Sciatic nerve (tissue), 2 donors: Measurements from ENCODE around the gene TIMP3. TPM values are rescaled to one million over a fixed set of nuclear protein-coding genes. Genes with fewer than 3 reads are reported as not detected.

Source experiments
- ATAC-seq: fragments of 200-7000 bp; cut with Tn5 transposase; one replicate; pipeline ENCODE4 v1.9.1; 2020; ENCODE audit warnings: mild to moderate bottlenecking, moderate library complexity
- DNase-seq: peaks from one replicate; pipeline ENCODE4 v3.0.0-alpha.2; 2020; ENCODE audit warnings: low spot score
- intact Hi-C: fragments of 100-400 bp; cut with DNase I; formaldehyde crosslinking; loops from one replicate; pipeline ENCODE4 v1.14.2; 2022
- total RNA-seq: library from RNA; stranded (reverse); fragmentation: NEBNext Ultra II Directional; extraction: Animal tissue kit (Norgen Biotek cat#: 25700); gene quantifications from one replicate; pipeline ENCODE4 v1.2.1, GENCODE V29; 2021
- donor health status: DM: no; HTN: no; CAD: no.
- donor health status: DM: no; HTN: no; CAD: no.

The TIMP3 gene
- total RNA-seq, 1 donor from 2014 or later, result 560 TPM

DNA sequence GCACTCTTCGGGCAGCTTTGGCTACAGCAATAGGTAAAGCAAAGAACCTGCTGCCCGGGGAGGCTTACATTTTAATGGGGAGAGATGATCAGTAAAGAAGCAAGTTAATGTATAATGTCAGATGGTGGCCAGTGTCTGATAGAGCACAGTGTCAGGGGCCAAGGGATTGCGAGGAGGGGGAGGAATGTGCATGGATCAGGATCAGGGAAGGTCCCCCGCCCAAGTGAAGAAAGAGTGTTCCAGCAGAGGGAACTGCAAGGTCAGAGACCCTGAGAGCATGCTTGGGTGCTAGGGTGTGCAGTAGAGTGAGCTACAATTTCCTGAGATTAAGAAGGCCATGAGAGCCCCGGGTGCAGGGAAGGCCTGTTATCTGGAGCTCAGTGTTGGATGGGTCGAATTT is 39.7 kb downstream of the TIMP3 start:
- no peak for DNase-seq
- intact Hi-C loops, result no loop called here
- no peak for ATAC-seq

DNA sequence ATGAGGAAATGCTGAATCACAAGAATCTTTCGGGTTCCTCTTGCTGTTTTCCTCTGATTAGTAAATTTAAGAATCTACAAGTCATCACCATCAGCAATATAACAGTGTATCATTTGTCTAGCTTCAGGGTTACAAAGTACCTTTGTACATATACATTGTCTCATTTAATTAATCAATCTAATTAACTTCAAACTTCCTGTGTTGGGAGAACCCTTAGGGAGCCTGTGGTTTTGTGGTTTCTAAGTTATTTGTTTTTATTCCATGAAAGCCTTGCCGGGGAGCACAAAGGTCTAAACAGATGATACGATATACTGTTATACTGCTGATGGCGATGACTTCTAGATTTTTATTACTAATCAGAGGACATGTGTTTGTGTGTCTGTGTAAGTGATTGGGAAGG is 41.0 kb downstream of the TIMP3 start:
- no peak for ATAC-seq
- no peak for DNase-seq
- intact Hi-C loops, result no loop called here

GRCh38 chr22:32843300-32843699 is 41.8 kb downstream of the TIMP3 start:
- intact Hi-C loops, result no loop called here
- ATAC-seq (no peak), DNase-seq (no peak)

DNA sequence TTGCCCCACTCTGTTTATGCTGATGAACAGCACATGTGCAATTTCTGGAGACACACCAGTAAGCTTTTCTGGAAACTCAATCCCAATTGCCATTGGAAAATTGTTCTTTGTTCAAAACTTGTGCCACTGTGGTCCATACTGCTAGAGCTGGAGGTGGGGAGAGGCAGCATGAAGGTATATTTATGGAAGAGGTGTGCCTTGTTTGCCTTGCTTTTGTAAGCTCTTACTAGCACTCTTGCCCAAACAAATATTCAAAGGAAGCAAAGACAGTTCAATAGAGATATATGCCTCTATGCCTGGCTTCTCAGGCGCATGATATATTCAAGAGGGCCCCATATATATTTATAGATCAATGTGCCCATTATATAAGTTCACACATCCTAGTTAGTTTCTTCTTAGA is 42.7 kb downstream of the TIMP3 start:
- ATAC-seq (no peak), DNase-seq (no peak)
- intact Hi-C loops, result no loop called here

DNA sequence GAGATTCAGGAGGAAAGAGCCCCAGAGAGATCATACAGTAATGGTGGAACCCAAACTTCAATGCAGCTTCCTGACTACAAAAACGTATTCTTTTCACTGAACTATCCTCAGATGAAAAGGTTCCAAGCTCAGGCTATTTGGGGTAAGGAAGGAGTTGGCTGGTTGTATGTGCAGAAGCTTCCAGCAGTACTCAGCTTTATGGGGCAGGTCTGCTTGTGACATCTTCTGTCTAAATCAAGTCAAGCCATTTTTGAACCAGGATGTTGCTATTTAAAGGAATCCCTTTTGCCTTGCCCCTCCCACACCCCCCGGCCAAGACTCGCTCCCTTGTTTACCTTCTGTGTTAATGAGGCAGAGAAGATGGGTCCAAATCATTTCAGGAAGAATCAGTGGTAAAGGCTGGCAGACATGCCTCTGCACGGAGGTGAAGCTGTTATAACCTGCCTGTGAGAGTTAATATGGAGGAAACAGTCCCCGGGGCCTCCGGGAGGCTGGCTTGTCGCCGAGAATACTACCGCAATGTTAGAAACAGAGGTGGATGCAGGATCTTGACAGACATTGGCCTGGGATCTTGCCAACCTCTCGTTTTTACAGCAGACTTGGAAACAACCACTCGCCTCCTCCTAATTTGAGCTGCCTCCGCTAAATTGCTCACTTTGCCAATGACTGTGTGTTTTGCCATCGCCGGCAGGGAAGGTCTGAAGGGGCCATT is 45.4 kb downstream of the TIMP3 start:
- intact Hi-C loops, result no loop called here
- no peak for DNase-seq
- ATAC-seq, result no peak

DNA sequence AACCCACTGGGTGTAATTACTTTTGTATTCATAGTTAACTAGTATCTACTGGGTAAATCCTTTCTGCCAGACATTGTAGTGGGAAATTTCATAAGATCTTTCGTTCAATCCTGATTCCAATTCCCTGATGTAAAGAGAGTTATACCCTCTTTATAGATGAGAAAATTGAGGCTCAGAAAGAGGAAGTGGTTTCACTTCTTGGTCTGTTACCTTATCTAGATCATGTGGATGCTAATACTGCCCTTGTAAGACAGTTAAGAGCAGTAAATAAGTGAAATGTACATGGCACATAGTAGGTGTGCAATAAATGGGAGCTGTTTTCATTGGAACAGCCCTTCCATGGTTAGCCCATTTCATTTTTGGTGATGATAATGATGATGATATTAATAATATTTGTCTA is 46.7 kb downstream of the TIMP3 start:
- intact Hi-C loops, result no loop called here
- DNase-seq, result no peak
- no peak for ATAC-seq

DNA sequence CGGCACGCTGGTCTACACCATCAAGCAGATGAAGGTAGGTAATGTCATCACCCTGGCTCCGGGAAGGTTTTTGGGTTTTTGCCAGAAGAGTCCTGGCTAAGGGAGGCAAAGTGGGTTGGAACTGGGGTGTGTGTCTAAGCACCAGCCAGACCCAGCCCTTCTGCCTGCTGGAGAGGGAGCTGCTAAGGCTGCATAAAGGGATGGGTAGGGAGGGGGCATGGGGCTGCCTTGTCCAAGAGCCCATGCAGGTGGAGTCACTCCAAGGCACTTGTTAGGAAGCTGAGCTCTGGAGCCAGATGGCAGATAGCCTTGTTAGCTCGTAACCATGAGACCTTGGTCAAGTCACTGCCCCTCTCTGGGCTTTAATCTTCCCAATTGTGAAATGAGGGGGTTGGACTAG is 48.0 kb downstream of the TIMP3 start:
- intact Hi-C loops, result no loop called here
- no peak for ATAC-seq
- no peak for DNase-seq

DNA sequence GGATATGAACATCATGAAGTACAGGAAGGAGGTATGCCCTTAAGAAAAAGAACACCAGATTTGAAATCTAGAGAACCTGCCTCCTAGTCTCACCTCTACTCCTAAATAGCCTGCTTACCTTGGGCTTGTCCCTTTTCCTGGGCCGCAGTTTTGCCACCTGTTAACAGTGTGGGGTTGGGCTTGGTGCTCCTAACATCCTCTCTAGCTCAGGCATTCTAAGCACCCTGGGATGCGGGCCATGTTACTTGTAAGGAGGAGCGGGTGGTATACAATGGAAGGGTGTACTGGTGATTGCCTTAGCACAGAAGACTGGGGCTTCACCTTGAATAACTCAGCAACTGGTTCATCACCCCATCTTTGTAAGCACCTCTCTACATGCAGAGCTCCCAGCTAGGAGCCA is 48.7 kb downstream of the TIMP3 start:
- no peak for ATAC-seq
- no peak for DNase-seq
- intact Hi-C loops, result no loop called here

DNA sequence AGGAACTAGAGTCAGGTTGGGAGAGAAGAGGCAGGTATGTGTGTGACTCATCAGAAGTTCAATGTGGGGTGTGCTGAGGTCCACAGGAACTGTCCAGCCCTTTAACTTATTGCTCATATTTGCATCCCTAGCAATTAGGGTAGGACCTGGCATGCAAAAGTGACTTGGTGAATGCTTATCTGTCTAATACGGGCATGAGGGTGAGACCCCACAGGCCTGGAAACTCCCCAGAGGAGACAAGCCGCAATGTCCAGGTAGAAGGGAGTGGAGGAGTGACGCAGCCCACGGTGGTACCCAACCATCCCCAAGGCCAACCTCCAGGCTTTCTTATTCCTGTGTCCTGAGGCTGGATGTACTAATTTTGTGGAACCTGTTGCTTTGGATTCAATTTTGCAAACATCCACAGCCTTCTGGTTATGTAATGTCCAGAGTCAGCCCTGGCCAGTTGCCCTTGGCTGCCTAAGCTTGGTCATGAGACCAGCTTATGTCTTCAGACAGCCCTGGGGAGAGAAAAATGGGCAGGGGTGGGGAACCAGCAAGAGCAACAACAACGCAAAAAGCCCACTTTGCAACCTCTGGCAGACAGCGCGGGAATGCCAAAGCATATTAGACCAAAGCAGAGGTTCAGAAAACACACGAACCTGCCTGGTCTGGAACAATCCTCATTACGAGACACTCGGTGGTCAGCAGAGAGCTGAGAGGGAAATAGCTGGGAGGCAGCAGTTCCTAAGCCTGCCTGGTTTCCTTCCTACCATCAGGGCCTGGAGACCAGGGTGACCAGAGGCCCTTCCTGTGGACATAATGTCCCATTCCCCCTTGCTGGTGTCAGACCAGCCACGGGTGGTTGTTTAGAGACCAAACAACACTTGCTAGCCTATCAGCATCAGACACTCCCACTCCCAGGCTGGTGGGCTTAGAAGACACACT is 49.3 kb downstream of the TIMP3 start:
- peak; percentile 89 for ATAC-seq
- intact Hi-C loops, result no loop called here
- peak; percentile 90 for DNase-seq

GRCh38 chr22:32852395-32853251 is 51.1 kb downstream of the TIMP3 start:
- DNase-seq (no peak), ATAC-seq (peak; percentile 54)
- intact Hi-C loops, result no loop called here

- intact Hi-C loops, result no loop called here
- ATAC-seq (no peak), DNase-seq (no peak)
Measured at GRCh38 chr22:32853662-32854061, 52.2 kb downstream of the TIMP3 start.

GRCh38 chr22:32854351-32854804 is 52.9 kb downstream of the TIMP3 start:
- DNase-seq, result no peak
- ATAC-seq, result peak; percentile 2
- intact Hi-C loops, result no loop called here

- intact Hi-C loops, result no loop called here
- ATAC-seq (no peak), DNase-seq (no peak)
Measured at GRCh38 chr22:32855045-32855756, 53.7 kb downstream of the TIMP3 start.

DNA sequence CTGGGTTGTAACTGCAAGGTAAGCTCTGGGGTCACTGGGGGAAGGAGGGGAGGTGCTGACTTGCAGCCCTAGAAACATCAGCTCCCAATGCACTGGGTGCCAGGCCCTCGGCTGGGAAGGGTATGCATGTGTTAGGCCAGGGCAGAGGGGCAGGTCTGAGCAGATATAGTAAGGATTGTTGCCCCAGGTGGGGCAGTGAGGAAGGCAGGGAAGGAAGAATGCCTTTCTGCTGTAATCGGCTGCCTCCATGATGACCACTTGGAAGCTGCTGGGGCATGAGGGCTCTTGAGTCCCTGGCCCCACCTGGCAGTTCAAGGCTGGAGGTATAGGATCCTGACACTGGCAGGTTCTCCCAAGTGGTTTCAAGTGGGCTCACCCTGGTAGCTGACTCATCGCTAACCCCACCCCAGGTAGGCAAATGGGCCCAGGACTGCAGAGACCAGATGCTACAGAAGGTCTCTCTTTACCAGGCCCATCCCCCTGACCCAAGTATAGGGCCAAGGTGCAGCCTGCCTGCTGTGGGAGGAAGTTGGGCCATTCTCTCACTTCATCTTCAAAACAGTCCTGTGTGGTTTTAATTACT is 56.7 kb downstream of the TIMP3 start:
- ATAC-seq (no peak), DNase-seq (no peak)
- intact Hi-C loops, result no loop called here

DNA sequence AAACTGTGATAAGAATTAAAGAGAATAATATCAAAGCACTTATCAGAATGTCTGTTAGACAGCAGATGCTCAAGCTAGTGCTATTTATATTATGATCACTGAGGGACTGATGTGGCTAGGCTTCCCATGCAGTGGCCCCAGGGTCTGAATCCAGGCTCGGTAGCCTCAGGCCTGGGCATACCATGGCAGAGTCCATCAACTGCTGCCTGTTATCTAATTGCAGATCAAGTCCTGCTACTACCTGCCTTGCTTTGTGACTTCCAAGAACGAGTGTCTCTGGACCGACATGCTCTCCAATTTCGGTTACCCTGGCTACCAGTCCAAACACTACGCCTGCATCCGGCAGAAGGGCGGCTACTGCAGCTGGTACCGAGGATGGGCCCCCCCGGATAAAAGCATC is 57.5 kb downstream of the TIMP3 start:
- no peak for ATAC-seq
- intact Hi-C loops, result no loop called here
- DNase-seq, result no peak

- intact Hi-C loops, result no loop called here
- ATAC-seq, result no peak
- no peak for DNase-seq
Measured at GRCh38 chr22:32859743-32860142, 58.2 kb downstream of the TIMP3 start.

DNA sequence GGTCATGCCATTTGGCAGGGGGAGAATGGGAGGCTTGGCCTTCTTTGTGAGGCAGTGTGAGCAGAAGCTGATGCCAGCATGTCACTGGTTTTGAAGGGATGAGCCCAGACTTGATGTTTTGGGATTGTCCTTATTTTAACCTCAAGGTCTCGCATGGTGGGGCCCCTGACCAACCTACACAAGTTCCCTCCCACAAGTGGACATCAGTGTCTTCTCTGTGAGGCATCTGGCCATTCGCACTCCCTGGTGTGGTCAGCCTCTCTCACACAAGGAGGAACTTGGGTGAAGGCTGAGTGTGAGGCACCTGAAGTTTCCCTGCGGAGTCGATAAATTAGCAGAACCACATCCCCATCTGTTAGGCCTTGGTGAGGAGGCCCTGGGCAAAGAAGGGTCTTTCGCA is 59.8 kb downstream of the TIMP3 start:
- intact Hi-C loops, result no loop called here
- DNase-seq, result no peak
- ATAC-seq, result no peak

GRCh38 chr22:32862083-32862482 is 60.6 kb downstream of the TIMP3 start:
- intact Hi-C loops, result no loop called here
- DNase-seq, result no peak
- ATAC-seq, result no peak
